CD4-positive, alpha-beta T cell treated with Interleukin-4 for 1 hour (primary cell): ENCODE results near the gene APOBEC3H.
A peak's percentile ranks its signal among the peaks of the same experiment; 100 is the strongest.

Experiments used
- DNase-seq, 2 donors: peaks; one replicate each; pipeline ENCODE4 v3.0.0-alpha.2; 2020 to 2022

Gene APOBEC3H

DNA sequence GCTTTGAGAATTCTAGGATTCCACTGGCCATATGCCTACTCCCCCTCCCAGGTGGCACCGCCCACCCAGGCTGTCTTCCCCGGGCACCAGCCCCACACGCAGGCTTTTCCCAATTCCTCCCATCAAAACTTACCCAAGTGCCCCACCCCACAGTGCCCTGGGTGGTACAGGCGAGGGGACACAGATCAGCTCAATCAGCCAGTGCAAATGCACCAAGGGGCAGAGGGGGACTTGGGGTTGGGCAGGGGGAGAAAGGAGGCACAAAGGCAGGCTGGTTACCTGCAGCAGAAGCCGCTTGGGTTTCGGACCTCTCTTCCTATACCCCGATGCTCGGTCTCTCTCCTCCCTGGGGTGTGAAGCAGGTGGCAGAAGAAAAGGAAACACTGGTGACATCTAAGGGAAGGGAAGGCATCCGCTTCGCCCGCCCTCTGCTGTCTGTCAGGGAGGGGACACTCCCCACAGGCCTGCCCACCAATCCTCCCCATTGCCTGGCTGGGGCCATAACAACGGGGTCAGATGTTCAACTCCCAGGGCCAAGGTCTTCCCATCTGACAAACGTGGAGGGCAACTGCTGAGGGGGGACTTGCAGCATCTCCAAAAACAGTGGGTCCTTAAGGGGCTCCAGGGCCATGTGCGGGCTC, 41.4 kb downstream of the APOBEC3H start:
- DNase-seq, result no peak

GRCh38 chr22:39139933-39140332, 42.9 kb downstream of the APOBEC3H start:
- DNase-seq, result no peak

DNA sequence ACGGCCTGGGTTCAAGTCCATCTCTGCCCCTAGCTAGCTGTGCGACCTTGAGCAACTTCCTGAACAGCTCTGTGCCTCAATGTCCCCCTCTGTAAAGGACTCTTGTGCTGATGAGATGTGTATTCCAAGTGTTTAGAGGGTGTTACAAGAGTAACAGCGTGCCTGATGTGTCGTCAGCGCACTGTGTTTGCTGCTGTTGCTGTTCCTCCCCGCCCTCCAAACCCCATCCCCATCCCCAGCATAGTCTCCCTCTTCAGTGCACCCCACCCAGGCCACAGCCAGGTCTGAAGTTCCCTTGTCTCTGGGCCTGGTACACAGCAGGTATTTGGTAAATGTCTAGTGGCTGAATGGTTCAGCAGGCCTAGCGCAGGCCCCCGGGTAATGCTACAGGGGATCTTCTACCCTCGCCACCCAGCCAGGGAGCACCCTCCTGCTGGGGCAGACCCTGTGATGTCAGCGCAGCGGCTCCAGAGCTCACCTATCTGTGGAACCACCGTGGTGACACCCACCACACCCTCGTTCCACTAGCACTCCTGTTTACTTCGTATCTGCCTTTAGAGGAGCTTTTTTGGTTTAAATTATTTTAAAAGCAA, 45.1 kb downstream of the APOBEC3H start:
- DNase-seq, result no peak

GRCh38 chr22:39144101-39144767, 47.2 kb downstream of the APOBEC3H start:
- peak; percentile 58 to 76 for DNase-seq

- no peak for DNase-seq
These were observed 49.4 kb downstream of the APOBEC3H start for GRCh38 chr22:39146256-39147101.

DNA sequence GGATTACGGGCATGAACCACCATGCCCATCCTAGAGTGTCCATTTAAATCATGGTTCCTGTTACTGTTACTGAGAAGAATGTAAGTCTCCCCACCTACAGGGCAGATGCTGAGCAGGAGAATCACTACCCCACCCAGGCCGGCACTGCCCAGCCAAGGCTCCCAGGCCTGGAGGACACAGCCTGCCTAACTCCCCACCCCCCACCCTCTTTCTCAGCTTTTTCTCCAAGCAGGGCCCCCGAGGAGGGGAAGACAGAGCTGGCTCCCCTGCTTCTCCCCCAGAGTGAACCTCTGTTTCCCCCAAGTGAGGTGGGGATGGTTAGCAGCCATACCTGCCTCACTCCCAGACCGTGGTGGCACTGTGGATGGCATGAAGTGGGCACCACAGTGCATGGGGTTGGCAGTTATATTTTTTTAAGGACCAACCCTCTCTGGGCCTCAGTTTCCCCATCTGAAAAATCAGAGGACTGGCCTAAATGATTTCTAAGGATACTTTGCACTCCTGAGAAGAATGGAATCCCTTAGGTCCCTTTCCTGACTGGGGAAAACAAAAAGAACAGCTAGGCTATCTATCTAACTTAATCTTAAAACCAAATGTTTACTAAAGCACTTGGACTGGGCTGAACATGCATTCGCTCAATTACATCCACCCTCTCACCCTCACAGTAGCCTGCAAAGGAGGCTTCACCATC, 50.4 kb downstream of the APOBEC3H start:
- no peak for DNase-seq

DNA sequence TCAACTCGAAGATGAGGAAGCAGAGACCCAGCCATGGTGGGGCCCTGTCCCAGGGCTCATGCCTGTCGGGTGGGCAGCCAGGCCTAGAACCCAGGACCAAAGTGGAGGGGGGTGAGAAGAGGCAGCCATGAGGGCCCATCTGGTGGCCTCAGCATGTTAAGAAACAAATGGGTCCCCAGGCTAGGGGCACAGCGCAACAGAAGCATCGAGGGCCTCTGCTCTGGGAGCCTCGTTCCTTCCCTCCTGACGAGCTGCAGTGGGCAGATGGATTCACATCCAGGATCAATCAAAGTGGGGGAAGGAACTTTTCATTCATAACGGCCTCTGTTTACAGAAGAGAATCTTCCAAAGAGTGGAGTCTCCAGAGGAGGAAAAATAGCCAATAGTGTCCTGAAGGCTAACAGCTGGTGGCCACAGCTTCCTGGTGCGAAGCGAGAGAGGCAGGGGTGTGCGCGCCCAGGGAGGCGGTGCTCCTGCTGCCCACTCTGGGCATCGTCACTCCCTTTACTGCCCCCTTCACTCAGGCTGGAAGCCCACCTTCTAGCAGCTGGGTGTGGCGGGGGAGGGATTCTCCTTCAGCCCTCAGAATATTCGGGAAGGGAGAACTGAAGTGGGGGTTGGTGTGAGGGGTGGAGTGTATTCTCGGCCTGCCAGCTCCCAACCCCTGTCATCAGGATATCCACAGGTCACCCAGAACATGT, 51.1 kb downstream of the APOBEC3H start:
- DNase-seq, result no peak

GRCh38 chr22:39148727-39149535, 51.9 kb downstream of the APOBEC3H start:
- DNase-seq, result peak; percentile 82 to 87

- no peak for DNase-seq
These were observed 53.1 kb downstream of the APOBEC3H start for GRCh38 chr22:39149915-39150847.

- DNase-seq, result no peak
These were observed 53.8 kb downstream of the APOBEC3H start for GRCh38 chr22:39150848-39151215.

- peak in 1 of 2 donors; percentile 46 for DNase-seq
These were observed 54.4 kb downstream of the APOBEC3H start for GRCh38 chr22:39151329-39151975.

- no peak for DNase-seq
These were observed 55.0 kb downstream of the APOBEC3H start for GRCh38 chr22:39152024-39152510.

DNA sequence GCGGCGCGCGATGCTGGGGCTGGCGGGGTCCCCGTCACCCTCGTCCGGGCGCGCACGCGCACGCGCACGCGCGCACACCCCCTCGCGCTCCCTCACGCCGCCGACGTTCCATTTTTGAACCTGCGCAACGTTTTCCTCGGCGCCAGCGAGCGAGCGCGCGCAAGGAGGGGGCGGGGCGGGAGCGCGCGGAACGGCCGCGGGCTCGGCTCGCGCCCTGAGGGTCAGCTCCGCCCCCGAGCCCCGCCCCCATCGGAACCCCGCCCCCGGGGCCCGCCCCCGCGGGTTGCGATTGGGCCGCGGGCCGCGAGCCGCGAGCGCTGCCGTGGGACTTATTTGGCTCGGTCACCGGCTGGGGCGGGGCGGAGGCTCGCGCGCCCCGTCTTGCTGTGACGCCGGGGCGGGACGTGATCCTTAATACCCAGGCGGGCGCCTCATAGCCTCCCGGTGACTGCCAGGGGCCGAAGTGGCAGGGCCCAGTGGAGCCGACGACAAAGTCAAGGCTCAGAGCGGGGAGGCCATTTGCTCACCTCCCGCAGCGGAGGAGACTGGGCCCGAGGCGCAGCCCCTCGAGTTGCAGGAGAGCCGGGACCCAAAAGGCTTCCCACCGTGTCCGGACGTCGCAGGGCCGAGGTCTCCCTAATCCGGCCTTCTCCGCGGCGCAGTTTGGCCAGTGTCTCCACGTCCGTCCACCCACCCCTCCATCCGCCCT, 55.6 kb downstream of the APOBEC3H start, which contains the start of gene CBX7:
Gene CBX7 (minus strand): TSS at position 170 of the 709 bp plus-strand sequence. CDS start 236 bp downstream, outside the sequence.
- DNase-seq, result peak; percentile 92 to 96

GRCh38 chr22:39153220-39153717, 56.2 kb downstream of the APOBEC3H start:
- DNase-seq, result no peak
